Gastroesophageal sphincter (tissue), 4 donors: ENCODE data around the gene BAX. TPM values are rescaled to one million over a fixed set of nuclear protein-coding genes. Genes with fewer than 3 reads are reported as not detected.
"Not testable (repeated sequence)": the region's sequence is repeated elsewhere in the genome, so short reads cannot be mapped to it uniquely, and the experiment has no call there.

ENCODE experiments used
- ATAC-seq: fragments of 150-250 bp; one replicate; pipeline ENCODE4 v1.9.1; 2016; ENCODE audit warnings: mild to moderate bottlenecking, moderate library complexity
- H3K27ac ChIP-seq, 4 donors: fragments of 200-600 bp; sonication (generic) in 3 of 4; 1 replicate in 3 of 4; 2 replicates in 1 of 4; pipeline ENCODE4 v1.5.1; 2016 to 2019
- H3K27me3 ChIP-seq: fragments of 200-600 bp; sonication (generic); one replicate; pipeline ENCODE4 v1.5.1; 2019
- H3K36me3 ChIP-seq, 2 donors: fragments of 200-600 bp; sonication (generic); one replicate each; pipeline ENCODE4 v1.5.1; 2019; ENCODE audit warnings: control low read depth in 1 of 2
- H3K4me1 ChIP-seq, 3 donors: fragments of 200-600 bp; sonication (generic); 1 replicate in 2 of 3; 2 replicates in 1 of 3; pipeline ENCODE4 v1.5.1; 2016 to 2019; ENCODE audit warnings: control low read depth in 2 of 3
- H3K4me3 ChIP-seq, 2 donors: fragments of 200-600 bp; sonication (generic); one replicate each; pipeline ENCODE4 v1.5.1; 2019; ENCODE audit warnings: mild to moderate bottlenecking in 1 of 2, moderate library complexity in 1 of 2
- H3K9me3 ChIP-seq, 3 donors: fragments of 200-600 bp; sonication (generic); one replicate each; pipeline ENCODE4 v1.5.1; 2017 to 2019; ENCODE audit warnings: control low read depth in 2 of 3
- CTCF ChIP-seq, 4 experiments: fragments of 200-600 bp in 2 of 4; fragments of 450-650 bp in 2 of 4; sonication (generic) in 1 of 4; IDR thresholded peaks; one replicate each; pipeline ENCODE4 v1.5.1; 2017 to 2019; ENCODE audit warnings: antibody characterized with exemption in 4 of 4, mild to moderate bottlenecking in 2 of 4, moderate library complexity in 2 of 4
- EP300 ChIP-seq: sonication (generic); formaldehyde crosslinking; IDR thresholded peaks from one replicate; pipeline ENCODE4 v1.6.1; 2017; ENCODE audit warnings: antibody characterized with exemption, mild to moderate bottlenecking
- POLR2A ChIP-seq, 2 donors: fragments of 450-650 bp; IDR thresholded peaks; one replicate each; pipeline ENCODE4 v1.6.1; 2017; ENCODE audit warnings: antibody characterized with exemption in 2 of 2, mild to moderate bottlenecking in 2 of 2, moderate library complexity in 1 of 2
- POLR2AphosphoS5 ChIP-seq: sonication (generic); formaldehyde crosslinking; IDR thresholded peaks from one replicate; pipeline ENCODE4 v1.6.1; 2017; ENCODE audit warnings: antibody characterized with exemption
- WGBS, 2 donors: methylation state at CpG; one replicate each; pipeline ENCODE4 v1.1.5; 2018; ENCODE audit warnings: low coverage in 1 of 2; 5-methylcytosine and 5-hydroxymethylcytosine counted together
- total RNA-seq, 4 donors: library from RNA; depleted of rRNA; stranded (reverse); fragments of >200 nt; gene quantifications; one replicate each; pipeline ENCODE4 v1.1.0, GENCODE V29; 2016

The BAX gene
- 10 to 100 TPM; 31.5 to 40.8 (median 34.8) TPM for total RNA-seq

GRCh38 chr19:48954595-48955307, at the start of gene BAX:
BAX (plus strand) TSS chr19:48954875; CDS start chr19:48954929, 54 bp downstream.
- peak; percentile 93 for ATAC-seq
- H3K9me3 ChIP-seq: no peaks in the 10 kb centered on the region
- H3K4me3 ChIP-seq: peak within 1 kb of the TSS; percentile 45 to 94
- H3K27me3 ChIP-seq: no peaks in the 10 kb centered on the region
- peak within 1 kb of the TSS; percentile 47 to 92 (median 86) for H3K27ac ChIP-seq
- peaks cover 0 to 23% (median 8%) of the 10 kb centered on the region in 3 donors for H3K4me1 ChIP-seq
- peaks cover 0 to 12% of the 10 kb centered on the region in 2 donors for H3K36me3 ChIP-seq
- 0% methylated on average over 1 to 7 of the region's 71 CpGs for WGBS, 2 donors
- TF ChIP-seq EP300: no peak
- peak in 3 of 4 experiments; percentile 5 to 23 (median 6) for TF ChIP-seq CTCF (IDR thresholded peaks at IDR 0.05)
- TF ChIP-seq POLR2A (IDR thresholded peaks at IDR 0.05): peak; percentile 72 to 75

GRCh38 chr19:48905664-48906063, 49.0 kb upstream of the BAX start:
- no peak for ATAC-seq
- WGBS, 2 donors: 97% methylated on average over 6 of the region's 14 CpGs; no CpG with 5 or more reads in 1 of the 2 donors

GRCh38 chr19:48906324-48906723, 48.4 kb upstream of the BAX start:
- Histone ChIP-seq H3K27ac (no peak overlapping the region), H3K4me1 (peaks cover 0 to 22% (median 14%) of the 10 kb centered on the region in 3 donors), H3K36me3 (peaks cover 0 to 79% of the 10 kb centered on the region in 2 donors), H3K27me3 (no peaks in the 10 kb centered on the region), H3K9me3 (no peaks in the 10 kb centered on the region), H3K4me3 (no peak overlapping the region)
- ATAC-seq: no peak
- TF ChIP-seq POLR2A (IDR thresholded peaks at IDR 0.05) (no peak), CTCF (IDR thresholded peaks at IDR 0.05) (no peak), POLR2AphosphoS5 (no peak), EP300 (no peak)
- WGBS, 2 donors: 94 to 100% methylated on average over 4 to 6 of the region's 10 CpGs

More at GRCh38 chr19:48905664-48906063, 49.0 kb upstream of the BAX start:
- Histone ChIP-seq H3K27ac (no peak overlapping the region), H3K4me3 (no peak overlapping the region), H3K36me3 (peaks cover 0 to 72% of the 10 kb centered on the region in 2 donors), H3K4me1 (peaks cover 0 to 29% (median 20%) of the 10 kb centered on the region in 3 donors), H3K9me3 (no peaks in the 10 kb centered on the region), H3K27me3 (no peaks in the 10 kb centered on the region)
- TF ChIP-seq EP300 (no peak), POLR2A (IDR thresholded peaks at IDR 0.05) (no peak), CTCF (IDR thresholded peaks at IDR 0.05) (no peak), POLR2AphosphoS5 (no peak)

GRCh38 chr19:48907671-48908070, 47.0 kb upstream of the BAX start:
- Histone ChIP-seq H3K4me3 (no peak overlapping the region), H3K36me3 (peaks cover 0 to 89% of the 10 kb centered on the region in 2 donors), H3K9me3 (no peaks in the 10 kb centered on the region), H3K27ac (peak overlapping the region in 3 of 4 donors; percentile 51 to 62 (median 56)), H3K4me1 (peaks cover 0 to 9% (median 3%) of the 10 kb centered on the region in 3 donors), H3K27me3 (no peaks in the 10 kb centered on the region)
- ATAC-seq: peak; percentile 34
- no peak for TF ChIP-seq CTCF (IDR thresholded peaks at IDR 0.05)
- TF ChIP-seq EP300: no peak
- no peak for TF ChIP-seq POLR2A (IDR thresholded peaks at IDR 0.05)
- no peak for TF ChIP-seq POLR2AphosphoS5
- WGBS, 2 donors: 84 to 100% methylated on average over 2 to 12 of the region's 14 CpGs

- H3K4me1 ChIP-seq, ATAC-seq, H3K4me3 ChIP-seq, H3K9me3 ChIP-seq, H3K27me3 ChIP-seq: not testable (repeated sequence)
- WGBS, 2 donors: 97 to 100% methylated on average over 1 to 11 of the region's 11 CpGs
- H3K27ac ChIP-seq: peak overlapping the region in 3 of 4 donors; percentile 8 to 35 (median 25)
- H3K36me3 ChIP-seq: peaks cover 0 to 99% of the 10 kb centered on the region in 2 donors
Observed at GRCh38 chr19:48909424-48910077, 45.1 kb upstream of the BAX start.
